ENCODE measurements around the gene NSF.

NSF gene

DNA sequence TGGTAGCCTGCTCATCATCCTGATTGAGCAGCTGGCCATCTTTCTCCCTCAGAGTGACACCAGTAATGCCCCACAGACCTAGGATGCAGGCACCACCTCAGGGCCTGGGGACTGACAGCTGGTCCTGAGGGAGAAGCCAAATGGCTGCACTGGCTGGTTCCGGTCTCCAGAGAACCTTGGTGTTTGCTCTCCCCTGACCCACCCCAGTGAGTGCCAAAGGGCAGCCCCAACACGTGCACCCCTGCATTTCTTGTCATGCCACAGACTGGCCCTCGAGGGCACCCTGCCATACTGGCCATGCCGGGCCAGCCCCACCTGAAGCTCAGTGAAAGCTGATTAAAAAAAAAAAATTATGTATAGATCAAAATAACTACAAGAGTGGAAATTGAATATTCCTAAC, 127.5 kb downstream of the NSF start:
- H3K4me3 ChIP-seq (replicated peaks; ENCODE audit: insufficient read depth, low read length) = no peak overlapping the region
- H3K27me3 ChIP-seq (ENCODE audit: insufficient read depth, poor library complexity, severe bottlenecking) = no peaks in the 10 kb centered on the region
- H3K27ac ChIP-seq (replicated peaks) = no peak overlapping the region
- DNase-seq (ENCODE audit: low read depth in 1 of 2, low spot score in 1 of 2) = no peak
- TF ChIP-seq SPI1 (IDR thresholded peaks at IDR 0.05; ENCODE audit: borderline replicate concordance, low read depth) = no peak
- TF ChIP-seq, protein P1, sequence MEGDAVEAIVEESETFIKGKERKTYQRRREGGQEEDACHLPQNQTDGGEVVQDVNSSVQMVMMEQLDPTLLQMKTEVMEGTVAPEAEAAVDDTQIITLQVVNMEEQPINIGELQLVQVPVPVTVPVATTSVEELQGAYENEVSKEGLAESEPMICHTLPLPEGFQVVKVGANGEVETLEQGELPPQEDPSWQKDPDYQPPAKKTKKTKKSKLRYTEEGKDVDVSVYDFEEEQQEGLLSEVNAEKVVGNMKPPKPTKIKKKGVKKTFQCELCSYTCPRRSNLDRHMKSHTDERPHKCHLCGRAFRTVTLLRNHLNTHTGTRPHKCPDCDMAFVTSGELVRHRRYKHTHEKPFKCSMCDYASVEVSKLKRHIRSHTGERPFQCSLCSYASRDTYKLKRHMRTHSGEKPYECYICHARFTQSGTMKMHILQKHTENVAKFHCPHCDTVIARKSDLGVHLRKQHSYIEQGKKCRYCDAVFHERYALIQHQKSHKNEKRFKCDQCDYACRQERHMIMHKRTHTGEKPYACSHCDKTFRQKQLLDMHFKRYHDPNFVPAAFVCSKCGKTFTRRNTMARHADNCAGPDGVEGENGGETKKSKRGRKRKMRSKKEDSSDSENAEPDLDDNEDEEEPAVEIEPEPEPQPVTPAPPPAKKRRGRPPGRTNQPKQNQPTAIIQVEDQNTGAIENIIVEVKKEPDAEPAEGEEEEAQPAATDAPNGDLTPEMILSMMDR (IDR thresholded peaks at IDR 0.05; ENCODE audit: insufficient read depth, low read length) = no peak
- no peak for TF ChIP-seq REST (IDR thresholded peaks at IDR 0.05; ENCODE audit: insufficient replicate concordance, low read depth)
- TF ChIP-seq GABPA (IDR thresholded peaks at IDR 0.05; ENCODE audit: low read depth) = no peak
- TF ChIP-seq POLR2AphosphoS5 (IDR thresholded peaks at IDR 0.05; ENCODE audit: low read depth) = no peak

GRCh38 chr17:46719891-46720290, 129.4 kb downstream of the NSF start:
- DNase-seq (ENCODE audit: low read depth in 1 of 2, low spot score in 1 of 2) = no peak
- no peak for TF ChIP-seq POLR2AphosphoS5 (IDR thresholded peaks at IDR 0.05; ENCODE audit: low read depth)
- TF ChIP-seq, protein P1 (IDR thresholded peaks at IDR 0.05; ENCODE audit: insufficient read depth, low read length) = no peak
- TF ChIP-seq REST (IDR thresholded peaks at IDR 0.05; ENCODE audit: insufficient replicate concordance, low read depth) = no peak
- no peak for TF ChIP-seq SPI1 (IDR thresholded peaks at IDR 0.05; ENCODE audit: borderline replicate concordance, low read depth)
- Histone ChIP-seq H3K4me3 (replicated peaks; ENCODE audit: insufficient read depth, low read length) (no peak overlapping the region), H3K27ac (replicated peaks) (no peak overlapping the region), H3K27me3 (ENCODE audit: insufficient read depth, poor library complexity, severe bottlenecking) (no peaks in the 10 kb centered on the region)

DNA sequence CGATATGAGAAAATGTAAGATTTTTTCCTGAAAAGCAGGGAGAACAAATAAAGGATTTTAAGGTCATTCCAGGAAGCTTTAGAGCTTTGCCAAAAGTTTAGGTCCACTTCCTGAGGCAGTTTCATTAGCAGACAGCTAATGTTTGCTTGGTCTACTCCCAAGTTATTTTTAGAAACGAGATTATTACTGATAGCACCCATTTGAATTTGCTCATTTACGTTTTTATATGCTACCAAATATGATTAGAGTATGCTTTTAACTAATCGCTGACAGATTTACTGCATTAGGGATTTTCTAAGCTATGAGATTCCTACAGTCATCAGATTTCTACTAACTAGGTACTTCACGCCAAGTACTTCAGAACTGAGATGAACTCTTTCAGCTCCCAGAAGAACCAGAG, 129.9 kb downstream of the NSF start:
- DNase-seq (ENCODE audit: low read depth in 1 of 2, low spot score in 1 of 2) = no peak
- H3K4me3 ChIP-seq (replicated peaks; ENCODE audit: insufficient read depth, low read length) = no peak overlapping the region
- TF ChIP-seq, protein P1 (IDR thresholded peaks at IDR 0.05; ENCODE audit: insufficient read depth, low read length) = no peak
- TF ChIP-seq SPI1 (IDR thresholded peaks at IDR 0.05; ENCODE audit: borderline replicate concordance, low read depth) = no peak
- no peak overlapping the region for H3K27ac ChIP-seq (replicated peaks)
- no peaks in the 10 kb centered on the region for H3K27me3 ChIP-seq (ENCODE audit: insufficient read depth, poor library complexity, severe bottlenecking)

DNA sequence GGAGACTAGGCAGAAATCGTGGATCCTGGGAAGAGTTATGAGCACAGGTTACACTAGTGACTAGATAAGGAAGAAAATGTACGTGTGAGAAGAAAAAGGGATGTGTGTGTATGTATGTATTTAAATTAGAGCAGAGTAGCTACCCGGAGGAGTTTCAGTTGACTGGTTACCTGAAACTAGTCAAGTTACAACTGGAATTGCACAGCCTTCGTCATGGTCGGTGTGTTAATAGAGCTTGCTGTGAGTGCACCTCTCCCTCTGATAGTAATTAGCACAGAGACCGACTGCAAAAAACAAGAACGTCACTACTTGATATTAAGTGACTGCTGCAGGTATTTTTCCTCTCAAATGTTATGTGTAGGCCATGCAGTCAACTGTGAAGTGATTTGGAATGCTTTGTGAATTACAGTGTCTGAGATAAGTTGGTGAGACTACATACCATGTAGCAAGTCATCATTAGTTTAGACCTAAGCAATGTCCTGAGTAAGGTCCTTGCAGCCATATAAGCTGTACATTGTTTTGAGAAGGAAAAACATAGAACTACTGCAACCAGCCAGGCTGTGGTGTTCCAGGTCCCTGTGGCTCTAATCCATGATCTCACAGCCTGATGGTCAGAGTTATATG, 132.3 kb downstream of the NSF start:
- no peaks in the 10 kb centered on the region for H3K27me3 ChIP-seq (ENCODE audit: insufficient read depth, poor library complexity, severe bottlenecking)
- no peak for DNase-seq (ENCODE audit: low read depth in 1 of 2, low spot score in 1 of 2)
- TF ChIP-seq REST (IDR thresholded peaks at IDR 0.05; ENCODE audit: insufficient replicate concordance, low read depth) = no peak
- TF ChIP-seq SPI1 (IDR thresholded peaks at IDR 0.05; ENCODE audit: borderline replicate concordance, low read depth) = no peak
- TF ChIP-seq POLR2AphosphoS5 (IDR thresholded peaks at IDR 0.05; ENCODE audit: low read depth) = no peak
- TF ChIP-seq, protein P1 (IDR thresholded peaks at IDR 0.05; ENCODE audit: insufficient read depth, low read length) = no peak
- no peak for TF ChIP-seq GABPA (IDR thresholded peaks at IDR 0.05; ENCODE audit: low read depth)
- no peak overlapping the region for H3K4me3 ChIP-seq (replicated peaks; ENCODE audit: insufficient read depth, low read length)
- no peak overlapping the region for H3K27ac ChIP-seq (replicated peaks)

All from HL-60 (cell line).